H9 (cell line): ENCODE data around the gene EPB41L1. TPM values are rescaled to one million over a fixed set of nuclear protein-coding genes. Genes with fewer than 3 reads are reported as not detected.

Experiments used
- DNase-seq: peaks from one replicate; pipeline ENCODE4 v3.0.0-alpha.2; 2017
- H2AFZ ChIP-seq: one replicate; pipeline ENCODE4 v1.6.1; 2013; ENCODE audit warnings: mild to moderate bottlenecking, low read length, control low read depth, moderate library complexity
- H2AK5ac ChIP-seq: 2 replicates; pipeline ENCODE4 v1.6.1; 2013; ENCODE audit warnings: low read length, control low read depth, mixed read lengths; ENCODE audit not compliant: insufficient read length
- H2BK120ac ChIP-seq: one replicate; pipeline ENCODE4 v1.6.1; 2013; ENCODE audit warnings: low read depth, mild to moderate bottlenecking, low read length, control low read depth, inconsistent platforms; ENCODE audit not compliant: poor library complexity, severe bottlenecking
- H2BK12ac ChIP-seq: 2 replicates; pipeline ENCODE4 v1.6.1; 2013; ENCODE audit warnings: low read length, control low read depth, mixed read lengths, low read depth; ENCODE audit not compliant: insufficient read length
- H2BK15ac ChIP-seq: 2 replicates; pipeline ENCODE4 v1.6.1; 2013; ENCODE audit warnings: low read depth, low read length, control low read depth
- H2BK20ac ChIP-seq: one replicate; pipeline ENCODE4 v1.6.1; 2013; ENCODE audit warnings: low read depth, mild to moderate bottlenecking, low read length, control low read depth, inconsistent platforms; ENCODE audit not compliant: poor library complexity, severe bottlenecking
- H2BK5ac ChIP-seq: 2 replicates; pipeline ENCODE4 v1.6.1; 2013; ENCODE audit warnings: low read length, control low read depth, mixed read lengths; ENCODE audit not compliant: insufficient read length
- H3K14ac ChIP-seq: 2 replicates; pipeline ENCODE4 v1.6.1; 2013; ENCODE audit warnings: low read length, control low read depth; ENCODE audit not compliant: insufficient read depth
- H3K18ac ChIP-seq: 2 replicates; pipeline ENCODE4 v1.6.1; 2013; ENCODE audit warnings: low read depth, mild to moderate bottlenecking, mixed read lengths, low read length, control low read depth; ENCODE audit not compliant: insufficient read length
- H3K23ac ChIP-seq: 2 replicates; pipeline ENCODE4 v1.6.1; 2013; ENCODE audit warnings: low read length, control low read depth, mixed read lengths, low read depth; ENCODE audit not compliant: insufficient read length
- H3K23me2 ChIP-seq: 2 replicates; pipeline ENCODE4 v1.6.1; 2013; ENCODE audit warnings: low read depth, mild to moderate bottlenecking, mixed read lengths, low read length, control low read depth; ENCODE audit not compliant: insufficient read length, poor library complexity, severe bottlenecking
- H3K27ac ChIP-seq: 2 replicates; pipeline ENCODE4 v1.5.1; 2013; ENCODE audit warnings: low read length, control low read depth, mixed read lengths, low read depth; ENCODE audit not compliant: insufficient read length
- H3K27me3 ChIP-seq: 2 replicates; pipeline ENCODE4 v1.6.1; 2013; ENCODE audit warnings: low read length, control low read depth, inconsistent platforms; ENCODE audit not compliant: insufficient read depth
- H3K4ac ChIP-seq: 2 replicates; pipeline ENCODE4 v1.6.1; 2013; ENCODE audit warnings: low read depth, mild to moderate bottlenecking, control low read depth, inconsistent platforms, low read length, moderate library complexity
- H3K4me1 ChIP-seq: 2 replicates; pipeline ENCODE4 v1.6.1; 2013; ENCODE audit warnings: low read length, control low read depth, inconsistent platforms; ENCODE audit not compliant: insufficient read depth
- H3K4me2 ChIP-seq: 2 replicates; pipeline ENCODE4 v1.6.1; 2013; ENCODE audit warnings: low read length, control low read depth, mixed read lengths; ENCODE audit not compliant: insufficient read length, insufficient read depth
- H3K56ac ChIP-seq: 2 replicates; pipeline ENCODE4 v1.6.1; 2013; ENCODE audit warnings: low read depth, mild to moderate bottlenecking, mixed read lengths, low read length, control low read depth; ENCODE audit not compliant: insufficient read length
- H3K79me1 ChIP-seq: 2 replicates; pipeline ENCODE4 v1.6.1; 2013; ENCODE audit warnings: low read depth, mild to moderate bottlenecking, moderate library complexity, low read length, control low read depth, inconsistent platforms; ENCODE audit not compliant: insufficient read depth, poor library complexity, severe bottlenecking
- H3K79me2 ChIP-seq: 2 replicates; pipeline ENCODE4 v1.6.1; 2013; ENCODE audit warnings: low read length, control low read depth, inconsistent platforms; ENCODE audit not compliant: insufficient read depth
- H3K9ac ChIP-seq: 2 replicates; pipeline ENCODE4 v1.6.1; 2013; ENCODE audit warnings: low read length, control low read depth, mixed read lengths; ENCODE audit not compliant: insufficient read length; ENCODE audit errors: extremely low read depth
- H3K9me3 ChIP-seq: one replicate; pipeline ENCODE4 v1.6.1; 2013; ENCODE audit warnings: low read depth, low read length, inconsistent platforms; ENCODE audit not compliant: control insufficient read depth
- H3T11ph ChIP-seq: one replicate; pipeline ENCODE4 v1.6.1; 2013; ENCODE audit warnings: mild to moderate bottlenecking, low read length, control low read depth, inconsistent platforms
- H4K20me1 ChIP-seq: one replicate; pipeline ENCODE4 v1.6.1; 2013; ENCODE audit not compliant: control insufficient read depth, insufficient read length, insufficient read depth
- H4K5ac ChIP-seq: 2 replicates; pipeline ENCODE4 v1.6.1; 2013; ENCODE audit warnings: low read depth, mild to moderate bottlenecking, mixed read lengths, low read length, control low read depth; ENCODE audit not compliant: insufficient read length
- H4K8ac ChIP-seq: replicated peaks from 2 replicates; pipeline ENCODE4 v1.6.1; 2013; ENCODE audit warnings: low read length, control low read depth, mixed read lengths, low read depth; ENCODE audit not compliant: insufficient read length
- H4K91ac ChIP-seq: 2 replicates; pipeline ENCODE4 v1.6.1; 2013; ENCODE audit warnings: low read depth, mild to moderate bottlenecking, moderate library complexity, mixed read lengths, low read length, control low read depth; ENCODE audit not compliant: insufficient read length
- H3K27ac Mint-ChIP-seq, 3 experiments: 2 replicates in 2 of 3; 3 replicates in 1 of 3; pipeline ENCODE4 v1.8.0; 2020 to 2021; ENCODE audit warnings: mixed read lengths in 3 of 3, mild to moderate bottlenecking in 1 of 3, moderate library complexity in 1 of 3
- H3K27me3 Mint-ChIP-seq: 2 replicates; pipeline ENCODE4 v1.8.0; 2021; ENCODE audit warnings: low read depth, mild to moderate bottlenecking, moderate library complexity, mixed read lengths
- H3K36me3 Mint-ChIP-seq, 3 experiments: 2 replicates in 2 of 3; 3 replicates in 1 of 3; pipeline ENCODE4 v1.8.0; 2020 to 2021; ENCODE audit warnings: low read depth in 3 of 3, mixed read lengths in 3 of 3; ENCODE audit not compliant: insufficient read depth in 1 of 3
- H3K4me1 Mint-ChIP-seq, 2 experiments: 2 replicates each; pipeline ENCODE4 v1.8.0; 2020; ENCODE audit warnings: mixed read lengths in 2 of 2
- H3K4me3 Mint-ChIP-seq, 2 experiments: 2 replicates in 1 of 2; 3 replicates in 1 of 2; pipeline ENCODE4 v1.8.0; 2020 to 2021; ENCODE audit warnings: mild to moderate bottlenecking in 2 of 2, mixed read lengths in 2 of 2, moderate library complexity in 1 of 2
- H3K9me3 Mint-ChIP-seq, 2 experiments: 2 replicates in 1 of 2; 3 replicates in 1 of 2; pipeline ENCODE4 v1.8.0; 2020; ENCODE audit warnings: mild to moderate bottlenecking in 2 of 2, mixed read lengths in 2 of 2, moderate library complexity in 1 of 2
- CTCF ChIP-seq: fragments of 200-600 bp; sonication (generic); conservative IDR thresholded peaks from 3 replicates; pipeline ENCODE4 v1.8.0; 2021; ENCODE audit warnings: antibody characterized with exemption, mild to moderate bottlenecking
- WGBS: extraction: QIAGEN DNeasy Blood & Tissue Kit; methylation state at CpG from one replicate; pipeline ENCODE4 v1.1.7; 2013; ENCODE audit warnings: missing lambda C conversion rate, low lambda C conversion rate, mixed read lengths; ENCODE audit not compliant: insufficient read length; ENCODE audit errors: extremely low coverage; 5-methylcytosine and 5-hydroxymethylcytosine counted together
- total RNA-seq: library from RNA; stranded (reverse); gene quantifications from 2 replicates; pipeline ENCODE4 v1.2.1, GENCODE V29; 2021

The EPB41L1 gene
- total RNA-seq, 1 experiment from 2014 or later = 31.1 TPM

DNA sequence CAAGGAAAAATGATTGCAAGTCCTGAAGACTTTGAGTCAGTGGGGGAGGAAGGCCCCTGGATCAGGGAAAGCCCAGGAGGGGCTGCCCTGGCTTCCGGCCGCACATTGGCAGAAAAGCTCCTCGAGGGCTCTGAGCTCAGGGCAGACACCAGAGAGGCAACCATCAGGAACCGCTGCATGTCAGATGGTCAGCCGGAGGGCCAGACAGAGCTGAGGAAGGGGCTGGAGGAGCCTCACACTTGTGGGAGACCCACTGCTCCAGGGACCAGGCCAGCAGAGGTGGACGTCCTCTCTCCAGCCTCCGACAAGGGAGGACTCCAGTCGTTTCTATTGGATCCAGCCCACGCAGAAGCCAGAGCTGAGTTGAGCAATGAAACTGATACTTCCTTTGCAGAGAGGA, 51.5 kb downstream of the EPB41L1 start:
- Mint-ChIP-seq H3K4me1 (peaks cover 11 to 15% of the 10 kb centered on the region in 2 experiments), H3K4me3 (no peak overlapping the region), H3K36me3 (peaks cover 0 to 4% (median 2%) of the 10 kb centered on the region in 3 experiments; a peak in 2 of 7 replicates), H3K27me3 (no peaks in the 10 kb centered on the region), H3K27ac (no peak overlapping the region), H3K9me3 (no peaks in the 10 kb centered on the region)
- Histone ChIP-seq H4K5ac (no peak overlapping the region), H3T11ph (no peak overlapping the region), H3K14ac (no peak overlapping the region), H3K9me3 (no peaks in the 10 kb centered on the region), H3K79me2 (no peaks in the 10 kb centered on the region), H2BK120ac (no peak overlapping the region), H3K4me2 (no peak overlapping the region), H3K9ac (no peak overlapping the region), H4K20me1 (no peaks in the 10 kb centered on the region), H2BK20ac (no peak overlapping the region), H3K79me1 (no peaks in the 10 kb centered on the region), H3K4me1 (no peaks in the 10 kb centered on the region), H3K23ac (no peak overlapping the region), H2AFZ (no peak overlapping the region), H2AK5ac (no peak overlapping the region), H3K56ac (no peak overlapping the region), H4K8ac (no peak overlapping the region), H2BK12ac (no peak overlapping the region), H3K27ac (no peak overlapping the region), H3K4ac (no peak overlapping the region), H2BK15ac (no peak overlapping the region), H3K18ac (no peak overlapping the region), H3K27me3 (no peaks in the 10 kb centered on the region), H4K91ac (no peak overlapping the region), H2BK5ac (no peak overlapping the region), H3K23me2 (no peaks in the 10 kb centered on the region)
- no CpG with 5 or more reads among the region's 9 CpGs for WGBS
- no peak for TF ChIP-seq CTCF
- no peak for DNase-seq
